HG03432 (cell line): ENCODE measurements around the gene CENATAC.
A peak's percentile ranks its signal among the peaks of the same experiment; 100 is the strongest.
"Not testable (repeated sequence)": the region's sequence is repeated elsewhere in the genome, so short reads cannot be mapped to it uniquely, and the experiment has no call there.

Experiments used
- ATAC-seq: cut with Tn5 transposase; IDR thresholded peaks from one replicate; pipeline ENCODE4 v1.9.1; 2021; ENCODE audit warnings: mild to moderate bottlenecking, moderate library complexity; ENCODE audit not compliant: unreplicated experiment

The CENATAC gene

GRCh38 chr11:118991486-118992038 is 6.4 kb upstream of the CENATAC start:
- not testable (repeated sequence) for ATAC-seq

GRCh38 chr11:118996926-118997626 is 862 bp upstream of the CENATAC start:
- ATAC-seq: peak; percentile 19

- ATAC-seq: no peak
Measured at GRCh38 chr11:118998388-118998717, 415 bp downstream of the CENATAC start.

GRCh38 chr11:118998822-118999221 is 884 bp downstream of the CENATAC start:
- ATAC-seq: no peak

GRCh38 chr11:119000906-119001305 is 3.0 kb downstream of the CENATAC start:
- no peak for ATAC-seq

GRCh38 chr11:119006656-119007055 is 8.7 kb downstream of the CENATAC start:
- no peak for ATAC-seq

GRCh38 chr11:119011476-119012053 is 13.6 kb downstream of the CENATAC start:
- no peak for ATAC-seq

- ATAC-seq: no peak
Measured at GRCh38 chr11:119012629-119013170, 14.8 kb downstream of the CENATAC start.

- no peak for ATAC-seq
Measured at GRCh38 chr11:119014209-119014924, 16.4 kb downstream of the CENATAC start.

GRCh38 chr11:119015054-119015611 is 17.2 kb downstream of the CENATAC start:
- ATAC-seq: no peak

GRCh38 chr11:119016216-119017009 is 18.5 kb downstream of the CENATAC start:
- no peak for ATAC-seq

- not testable (repeated sequence) for ATAC-seq
Measured at GRCh38 chr11:119017377-119017776, 19.4 kb downstream of the CENATAC start.

GRCh38 chr11:119018074-119018938 is 20.4 kb downstream of the CENATAC start, which contains the start of the genes RPS25 and TRAPPC4:
Gene RPS25, minus strand, starts transcription at chr11:119018343. Its CDS starts 59 bp downstream, at chr11:119018284.
Gene TRAPPC4, plus strand, starts transcription at chr11:119018766. Its CDS starts 30 bp downstream, at chr11:119018796.
- peak; percentile 89 for ATAC-seq

- ATAC-seq: no peak
Measured at GRCh38 chr11:119019996-119020395, 22.1 kb downstream of the CENATAC start.

GRCh38 chr11:119021631-119022030 is 23.7 kb downstream of the CENATAC start:
- ATAC-seq: no peak

- no peak for ATAC-seq
Measured at GRCh38 chr11:119023741-119024140, 25.8 kb downstream of the CENATAC start.

- no peak for ATAC-seq
Measured at GRCh38 chr11:119024430-119025098, 26.6 kb downstream of the CENATAC start.

- ATAC-seq: no peak
Measured at GRCh38 chr11:119025099-119025473, 27.1 kb downstream of the CENATAC start.

GRCh38 chr11:119025541-119025940 is 27.6 kb downstream of the CENATAC start:
- ATAC-seq: no peak
